ENCODE measurements around the gene EHMT1. TPM values are rescaled to one million over a fixed set of nuclear protein-coding genes. Genes with fewer than 3 reads are reported as not detected.

The EHMT1 gene
- total and polyA plus RNA-seq, 2 of the 13 experiments (the other 11 are each of a cell fraction or from before 2014, with no cell fraction given) = 23.0 to 27.1 TPM

DNA sequence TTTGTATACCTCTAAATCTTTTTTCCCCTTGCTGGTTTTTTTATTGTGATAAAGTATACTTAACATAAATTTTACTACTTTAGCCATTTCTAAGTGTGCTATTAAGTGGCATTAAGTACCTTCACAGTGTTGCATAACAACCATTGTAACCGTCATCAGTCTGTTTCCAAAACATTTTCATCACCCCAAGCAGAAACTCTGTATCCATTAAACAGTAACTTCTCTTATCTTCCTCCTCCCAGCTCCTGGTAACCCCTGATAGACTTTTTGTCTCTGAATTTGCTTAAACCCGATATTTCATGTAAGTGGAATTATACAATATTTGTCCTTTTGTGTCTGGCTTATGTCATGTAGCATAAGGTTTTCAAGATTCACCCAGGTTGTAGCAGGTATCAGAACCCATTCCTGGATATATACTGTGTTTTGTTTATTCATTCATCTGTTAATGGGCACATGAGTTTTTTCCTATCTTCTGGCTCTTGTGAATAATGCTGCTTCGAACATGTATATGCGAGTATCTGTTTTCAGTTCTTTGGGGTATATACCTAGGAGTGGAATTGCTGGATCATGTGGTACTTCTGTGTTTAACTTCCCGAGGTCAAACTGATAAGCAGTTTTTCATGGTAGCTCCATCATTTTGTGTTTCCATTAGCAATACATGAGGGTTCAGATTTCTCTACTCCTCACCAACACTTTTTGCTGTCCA lies 66.4 kb downstream of the EHMT1 start:
- FAIRE-seq (no peak), ATAC-seq (no peak), DNase-seq (ENCODE audit: low spot score) (no peak)
- intact Hi-C loops (cut with micrococcal nuclease; ENCODE audit: unreplicated experiment) = no loop called here
- Histone ChIP-seq H3K4me1 (ENCODE audit: insufficient read depth, low read length) (peaks cover 21% of the 10 kb centered on the region), H3K4me3 (replicated peaks in 1 of 3; ENCODE audit: insufficient read depth in 1 of 3, low read depth in 2 of 3, low read length in 3 of 3) (no peak overlapping the region), H3K27me3 (ENCODE audit: control insufficient read depth in 1 of 2, insufficient read depth in 2 of 2, low read length in 2 of 2) (no peaks in the 10 kb centered on the region), H3K9ac (ENCODE audit: insufficient read depth, low read depth, low read length) (no peak overlapping the region), H2AFZ (ENCODE audit: low read length) (no peak overlapping the region), H3K79me2 (ENCODE audit: insufficient read depth, low read length) (peaks cover 68% of the 10 kb centered on the region), H3K9me3 (ENCODE audit: low read length) (no peaks in the 10 kb centered on the region), H4K20me1 (ENCODE audit: insufficient read depth, low read length) (peaks cover 14% of the 10 kb centered on the region), H3K27ac (ENCODE audit: extremely low read length, insufficient read depth, low read length) (no peak overlapping the region), H3K36me3 (replicated peaks in 1 of 2; ENCODE audit: control insufficient read depth in 1 of 2, insufficient read depth in 2 of 2, low read length in 2 of 2) (peaks cover 0 to 2% of the 10 kb centered on the region in 2 experiments; a peak in 1 of 5 replicates), H3K4me2 (ENCODE audit: low read depth, low read length) (no peak overlapping the region)
- in situ Hi-C loops (cut with HindIII; ENCODE audit: extremely low pct_ligation_motif_present, low pct_unique_long_range_greater_than_20kb) = no loop called here
- 89% methylated on average over 5 of the region's 5 CpGs for WGBS (ENCODE audit: low lambda C conversion rate)
- BruUV-seq (replicated peaks) = no TSS peak
- CTCF ChIA-PET (ENCODE audit: low intra/inter-chr PET ratio, low total read pairs) = no interaction called here
- TF ChIP-seq TSC22D2 (CRISPR knock-in tag; IDR thresholded peaks at IDR 0.05; ENCODE audit: borderline replicate concordance) = no peak
- no peak for TF ChIP-seq RARG (CRISPR knock-in tag; IDR thresholded peaks at IDR 0.05; ENCODE audit: low read depth)
- no peak for TF ChIP-seq ZIK1 (CRISPR knock-in tag; IDR thresholded peaks at IDR 0.05; ENCODE audit: borderline replicate concordance, low read depth)
- TF ChIP-seq, protein P1, sequence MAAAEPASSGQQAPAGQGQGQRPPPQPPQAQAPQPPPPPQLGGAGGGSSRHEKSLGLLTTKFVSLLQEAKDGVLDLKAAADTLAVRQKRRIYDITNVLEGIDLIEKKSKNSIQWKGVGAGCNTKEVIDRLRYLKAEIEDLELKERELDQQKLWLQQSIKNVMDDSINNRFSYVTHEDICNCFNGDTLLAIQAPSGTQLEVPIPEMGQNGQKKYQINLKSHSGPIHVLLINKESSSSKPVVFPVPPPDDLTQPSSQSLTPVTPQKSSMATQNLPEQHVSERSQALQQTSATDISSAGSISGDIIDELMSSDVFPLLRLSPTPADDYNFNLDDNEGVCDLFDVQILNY (CRISPR knock-in tag; conservative IDR thresholded peaks at IDR 0.05) = no peak
- TF ChIP-seq ZFP37 (CRISPR knock-in tag; IDR thresholded peaks at IDR 0.05; ENCODE audit: borderline replicate concordance) = no peak
- POLR2A ChIA-PET = no interaction called here

DNA sequence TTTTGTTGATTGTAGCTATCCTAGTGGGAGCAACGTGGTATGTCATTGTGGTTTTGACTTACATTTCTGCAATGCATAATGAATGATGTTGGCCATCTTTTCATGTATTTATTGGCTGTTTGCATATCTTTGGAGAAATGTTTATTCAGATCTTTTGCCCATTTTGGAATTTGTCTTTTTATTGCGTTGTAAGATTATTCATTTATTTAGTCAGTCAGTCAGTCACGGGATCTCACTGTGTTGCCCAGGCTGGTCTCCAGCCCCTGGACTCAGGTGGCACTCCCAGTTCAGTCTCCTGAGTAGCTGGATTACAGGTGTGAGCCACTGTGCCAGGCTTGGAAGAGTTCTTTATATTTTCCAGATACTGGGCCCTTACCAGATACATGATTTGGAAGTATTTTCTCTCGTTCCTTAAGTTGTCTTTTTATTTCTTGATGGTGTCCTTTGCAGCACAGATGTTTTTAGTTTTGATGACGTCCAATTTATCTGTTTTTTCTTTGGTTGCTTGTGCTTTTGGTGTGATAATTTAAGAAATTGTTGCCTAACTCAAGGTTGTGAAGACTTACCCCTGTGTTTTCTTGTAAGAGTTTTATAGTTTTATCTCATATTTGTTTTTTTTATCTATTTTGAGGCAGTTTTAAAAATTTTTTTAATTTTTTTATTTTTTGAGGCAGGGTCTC lies 67.1 kb downstream of the EHMT1 start:
- in situ Hi-C loops (cut with HindIII; ENCODE audit: extremely low pct_ligation_motif_present, low pct_unique_long_range_greater_than_20kb) = no loop called here
- TF ChIP-seq NFKBIZ (CRISPR knock-in tag; IDR thresholded peaks at IDR 0.05) (no peak), ZNF143 (CRISPR knock-in tag; IDR thresholded peaks at IDR 0.05) (no peak), PRDM4 (CRISPR knock-in tag; IDR thresholded peaks at IDR 0.05; ENCODE audit: borderline replicate concordance) (no peak), MED1 (CRISPR knock-in tag; IDR thresholded peaks at IDR 0.05) (no peak)
- TF ChIP-seq, protein P2, sequence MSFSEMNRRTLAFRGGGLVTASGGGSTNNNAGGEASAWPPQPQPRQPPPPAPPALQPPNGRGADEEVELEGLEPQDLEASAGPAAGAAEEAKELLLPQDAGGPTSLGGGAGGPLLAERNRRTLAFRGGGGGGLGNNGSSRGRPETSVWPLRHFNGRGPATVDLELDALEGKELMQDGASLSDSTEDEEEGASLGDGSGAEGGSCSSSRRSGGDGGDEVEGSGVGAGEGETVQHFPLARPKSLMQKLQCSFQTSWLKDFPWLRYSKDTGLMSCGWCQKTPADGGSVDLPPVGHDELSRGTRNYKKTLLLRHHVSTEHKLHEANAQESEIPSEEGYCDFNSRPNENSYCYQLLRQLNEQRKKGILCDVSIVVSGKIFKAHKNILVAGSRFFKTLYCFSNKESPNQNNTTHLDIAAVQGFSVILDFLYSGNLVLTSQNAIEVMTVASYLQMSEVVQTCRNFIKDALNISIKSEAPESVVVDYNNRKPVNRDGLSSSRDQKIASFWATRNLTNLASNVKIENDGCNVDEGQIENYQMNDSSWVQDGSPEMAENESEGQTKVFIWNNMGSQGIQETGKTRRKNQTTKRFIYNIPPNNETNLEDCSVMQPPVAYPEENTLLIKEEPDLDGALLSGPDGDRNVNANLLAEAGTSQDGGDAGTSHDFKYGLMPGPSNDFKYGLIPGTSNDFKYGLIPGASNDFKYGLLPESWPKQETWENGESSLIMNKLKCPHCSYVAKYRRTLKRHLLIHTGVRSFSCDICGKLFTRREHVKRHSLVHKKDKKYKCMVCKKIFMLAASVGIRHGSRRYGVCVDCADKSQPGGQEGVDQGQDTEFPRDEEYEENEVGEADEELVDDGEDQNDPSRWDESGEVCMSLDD (CRISPR knock-in tag; IDR thresholded peaks at IDR 0.05; ENCODE audit: borderline replicate concordance) = no peak

More for the DNA sequence above, 67.1 kb downstream of the EHMT1 start:
- H3K4me1 ChIP-seq (ENCODE audit: insufficient read depth, low read length) = peaks cover 28% of the 10 kb centered on the region
- FAIRE-seq = no peak
- H3K9me3 ChIP-seq (ENCODE audit: low read length) = no peaks in the 10 kb centered on the region
- ChIA-PET CTCF (ENCODE audit: low intra/inter-chr PET ratio, low total read pairs) (no interaction called here), POLR2A (no interaction called here)
- WGBS (ENCODE audit: low lambda C conversion rate) = 95% methylated on average over 5 of the region's 5 CpGs
- H3K4me2 ChIP-seq (ENCODE audit: low read depth, low read length) = no peak overlapping the region
- intact Hi-C loops (cut with micrococcal nuclease; ENCODE audit: unreplicated experiment) = no loop called here
- no peak overlapping the region for H2AFZ ChIP-seq (ENCODE audit: low read length)
- ATAC-seq = no peak
- H3K27ac ChIP-seq (ENCODE audit: extremely low read length, insufficient read depth, low read length) = no peak overlapping the region
- peaks cover 15% of the 10 kb centered on the region for H4K20me1 ChIP-seq (ENCODE audit: insufficient read depth, low read length)
- no peak overlapping the region for H3K4me3 ChIP-seq (replicated peaks in 1 of 3; ENCODE audit: insufficient read depth in 1 of 3, low read depth in 2 of 3, low read length in 3 of 3)
- DNase-seq (ENCODE audit: low spot score) = no peak
- H3K9ac ChIP-seq (ENCODE audit: insufficient read depth, low read depth, low read length) = no peak overlapping the region
- H3K36me3 ChIP-seq (replicated peaks in 1 of 2; ENCODE audit: control insufficient read depth in 1 of 2, insufficient read depth in 2 of 2, low read length in 2 of 2) = 0 out of 5 replicates have a peak, but pooled peaks cover 0 to 2% of the 10 kb centered on the region in 2 experiments
- no peaks in the 10 kb centered on the region for H3K27me3 ChIP-seq (ENCODE audit: control insufficient read depth in 1 of 2, insufficient read depth in 2 of 2, low read length in 2 of 2)
- peaks cover 67% of the 10 kb centered on the region for H3K79me2 ChIP-seq (ENCODE audit: insufficient read depth, low read length)
- BruUV-seq (replicated peaks) = no TSS peak

Data from HepG2 (cell line).